Hematopoietic multipotent progenitor cell treated with erythropoietin and hydrocortisone succinate and interleukin-3 and kit ligand, for 4 days (in vitro differentiated cells): ENCODE data around the gene TRMT10B.
"Not testable (repeated sequence)": the region's sequence is repeated elsewhere in the genome, so short reads cannot be mapped to it uniquely, and the experiment has no call there.

Source experiments
- DNase-seq: peaks from one replicate; pipeline ENCODE4 v3.0.0-alpha.2; 2015

The TRMT10B gene

GRCh38 chr9:37801959-37802711, 48.5 kb downstream of the TRMT10B start:
- no peak for DNase-seq

GRCh38 chr9:37806271-37806670, 52.7 kb downstream of the TRMT10B start:
- DNase-seq: no peak

GRCh38 chr9:37809676-37810075, 56.1 kb downstream of the TRMT10B start:
- DNase-seq: not testable (repeated sequence)

GRCh38 chr9:37811906-37812476, 58.4 kb downstream of the TRMT10B start:
- DNase-seq: no peak

- DNase-seq: peak; percentile 14
Observed at GRCh38 chr9:37812773-37813379, 59.3 kb downstream of the TRMT10B start.

GRCh38 chr9:37818849-37819248, 65.2 kb downstream of the TRMT10B start:
- peak; percentile 20 for DNase-seq

- no peak for DNase-seq
Observed at GRCh38 chr9:37820142-37820541, 66.5 kb downstream of the TRMT10B start.

GRCh38 chr9:37825174-37825573, 71.6 kb downstream of the TRMT10B start:
- not testable (repeated sequence) for DNase-seq

- no peak for DNase-seq
Observed at GRCh38 chr9:37827483-37828165, 74.0 kb downstream of the TRMT10B start.
